Ramos (cell line): Measurements from ENCODE around the gene KCNQ1.

ENCODE experiments used
- in situ Hi-C: fragments of 300-500 bp; cut with MboI; formaldehyde crosslinking; loops from one replicate; pipeline ENCODE4 v1.14.3; 2022; ENCODE audit warnings: low sequenced_read_pairs; ENCODE audit not compliant: unreplicated experiment

KCNQ1 gene

GRCh38 chr11:2518983-2519340, 74.2 kb downstream of the KCNQ1 start:
- in situ Hi-C loops: no loop called here

- in situ Hi-C loops: no loop called here
Observed at GRCh38 chr11:2519517-2519861, 74.7 kb downstream of the KCNQ1 start.

GRCh38 chr11:2519862-2520735, 75.3 kb downstream of the KCNQ1 start:
- in situ Hi-C loops: no loop called here

GRCh38 chr11:2520736-2521035, 75.9 kb downstream of the KCNQ1 start:
- in situ Hi-C loops: no loop called here

- in situ Hi-C loops: no loop called here
Observed at GRCh38 chr11:2521081-2521732, 76.4 kb downstream of the KCNQ1 start.

GRCh38 chr11:2521733-2522630, 77.2 kb downstream of the KCNQ1 start:
- in situ Hi-C loops: no loop called here

GRCh38 chr11:2522631-2523255, 77.9 kb downstream of the KCNQ1 start:
- in situ Hi-C loops: no loop called here

- in situ Hi-C loops: no loop called here
Observed at GRCh38 chr11:2523821-2524391, 79.1 kb downstream of the KCNQ1 start.

- in situ Hi-C loops: loop anchor here (25.0 kb wide), 1 partner anchor 563 kb away; no protein-coding TSS in a partner anchor
Observed at GRCh38 chr11:2524446-2525165, 79.8 kb downstream of the KCNQ1 start.

- in situ Hi-C loops: loop anchor here (25.0 kb wide), 1 partner anchor 562 kb away; no protein-coding TSS in a partner anchor
Observed at GRCh38 chr11:2525166-2525861, 80.5 kb downstream of the KCNQ1 start.

GRCh38 chr11:2525941-2526807, 81.4 kb downstream of the KCNQ1 start:
- in situ Hi-C loops: loop anchor here (25.0 kb wide), 1 partner anchor 561 kb away; no protein-coding TSS in a partner anchor

GRCh38 chr11:2526808-2527381, 82.1 kb downstream of the KCNQ1 start:
- in situ Hi-C loops: loop anchor here (25.0 kb wide), 1 partner anchor 560 kb away; no protein-coding TSS in a partner anchor

GRCh38 chr11:2527621-2528291, 82.9 kb downstream of the KCNQ1 start:
- in situ Hi-C loops: loop anchor here (25.0 kb wide), 1 partner anchor 560 kb away; no protein-coding TSS in a partner anchor

- in situ Hi-C loops: loop anchor here (25.0 kb wide), 1 partner anchor 559 kb away; no protein-coding TSS in a partner anchor
Observed at GRCh38 chr11:2528301-2529050, 83.7 kb downstream of the KCNQ1 start.

- in situ Hi-C loops: loop anchor here (25.0 kb wide), 1 partner anchor 558 kb away; no protein-coding TSS in a partner anchor
Observed at GRCh38 chr11:2529173-2529572, 84.4 kb downstream of the KCNQ1 start.

GRCh38 chr11:2529636-2530035, 84.8 kb downstream of the KCNQ1 start:
- in situ Hi-C loops: loop anchor here (5.0 to 25.0 kb wide), 4 partner anchors 102 to 558 kb away; partner anchors contain the start of gene CDKN1C
